Mesendoderm (in vitro differentiated cells): ENCODE data around the gene ESYT3.
A peak's percentile ranks its signal among the peaks of the same experiment; 100 is the strongest.

Experiments used
- DNase-seq: peaks from one replicate; pipeline ENCODE4 v3.0.0; 2013
- H2AK5ac ChIP-seq: 2 replicates; pipeline ENCODE4 v1.6.1; 2013; ENCODE audit warnings: low read length, inconsistent platforms
- H2BK120ac ChIP-seq: 2 replicates; pipeline ENCODE4 v1.6.1; 2013; ENCODE audit warnings: low read depth, mild to moderate bottlenecking, low read length, moderate library complexity, mixed read lengths
- H2BK15ac ChIP-seq: replicated peaks from 2 replicates; pipeline ENCODE4 v1.6.1; 2013; ENCODE audit warnings: low read depth, mild to moderate bottlenecking, moderate library complexity
- H2BK5ac ChIP-seq: 2 replicates; pipeline ENCODE4 v1.6.1; 2013; ENCODE audit warnings: low read length, inconsistent platforms
- H3K18ac ChIP-seq: 2 replicates; pipeline ENCODE4 v1.6.1; 2013; ENCODE audit warnings: mild to moderate bottlenecking, low read length, mixed read lengths
- H3K23ac ChIP-seq: one replicate; pipeline ENCODE4 v1.6.1; 2013; ENCODE audit warnings: low read length
- H3K27ac ChIP-seq: 2 replicates; pipeline ENCODE4 v1.5.1; 2013; ENCODE audit warnings: low read depth, mild to moderate bottlenecking, inconsistent platforms, low read length, moderate library complexity
- H3K27me3 ChIP-seq: 2 replicates; pipeline ENCODE4 v1.6.1; 2013; ENCODE audit warnings: low read length, control low read depth, mild to moderate bottlenecking, inconsistent platforms; ENCODE audit not compliant: insufficient read depth, poor library complexity
- H3K36me3 ChIP-seq: 2 replicates; pipeline ENCODE4 v1.6.1; 2013; ENCODE audit warnings: low read length, inconsistent platforms; ENCODE audit not compliant: control insufficient read depth, insufficient read depth
- H3K4ac ChIP-seq: one replicate; pipeline ENCODE4 v1.6.1; 2013; ENCODE audit warnings: low read depth, mild to moderate bottlenecking, low read length, moderate library complexity
- H3K4me1 ChIP-seq: 2 replicates; pipeline ENCODE4 v1.6.1; 2013; ENCODE audit warnings: low read depth, low read length, inconsistent platforms; ENCODE audit not compliant: control insufficient read depth
- H3K4me2 ChIP-seq: 2 replicates; pipeline ENCODE4 v1.6.1; 2013; ENCODE audit warnings: low read length
- H3K4me3 ChIP-seq: 2 replicates; pipeline ENCODE4 v1.5.1; 2013; ENCODE audit warnings: mild to moderate bottlenecking, low read length
- H3K56ac ChIP-seq: one replicate; pipeline ENCODE4 v1.6.1; 2013; ENCODE audit warnings: low read length
- H3K79me1 ChIP-seq: 2 replicates; pipeline ENCODE4 v1.6.1; 2013; ENCODE audit warnings: low read length, inconsistent platforms
- H3K79me2 ChIP-seq: 2 replicates; pipeline ENCODE4 v1.6.1; 2013; ENCODE audit warnings: mild to moderate bottlenecking, low read length; ENCODE audit not compliant: control insufficient read depth, insufficient read depth
- H3K9ac ChIP-seq: 2 replicates; pipeline ENCODE4 v1.6.1; 2013; ENCODE audit warnings: low read length, inconsistent platforms
- H4K5ac ChIP-seq: one replicate; pipeline ENCODE4 v1.6.1; 2013; ENCODE audit warnings: low read length
- H4K8ac ChIP-seq: one replicate; pipeline ENCODE4 v1.6.1; 2013; ENCODE audit warnings: low read depth, mild to moderate bottlenecking, control low read depth, low read length, moderate library complexity
- WGBS: extraction: QIAGEN DNeasy Blood & Tissue Kit; methylation state at CpG from one replicate; pipeline ENCODE4 v1.1.7; 2013; ENCODE audit warnings: low lambda C conversion rate, missing lambda C conversion rate; ENCODE audit not compliant: insufficient coverage; ENCODE audit errors: extremely low coverage; 5-methylcytosine and 5-hydroxymethylcytosine counted together

ESYT3 gene

DNA sequence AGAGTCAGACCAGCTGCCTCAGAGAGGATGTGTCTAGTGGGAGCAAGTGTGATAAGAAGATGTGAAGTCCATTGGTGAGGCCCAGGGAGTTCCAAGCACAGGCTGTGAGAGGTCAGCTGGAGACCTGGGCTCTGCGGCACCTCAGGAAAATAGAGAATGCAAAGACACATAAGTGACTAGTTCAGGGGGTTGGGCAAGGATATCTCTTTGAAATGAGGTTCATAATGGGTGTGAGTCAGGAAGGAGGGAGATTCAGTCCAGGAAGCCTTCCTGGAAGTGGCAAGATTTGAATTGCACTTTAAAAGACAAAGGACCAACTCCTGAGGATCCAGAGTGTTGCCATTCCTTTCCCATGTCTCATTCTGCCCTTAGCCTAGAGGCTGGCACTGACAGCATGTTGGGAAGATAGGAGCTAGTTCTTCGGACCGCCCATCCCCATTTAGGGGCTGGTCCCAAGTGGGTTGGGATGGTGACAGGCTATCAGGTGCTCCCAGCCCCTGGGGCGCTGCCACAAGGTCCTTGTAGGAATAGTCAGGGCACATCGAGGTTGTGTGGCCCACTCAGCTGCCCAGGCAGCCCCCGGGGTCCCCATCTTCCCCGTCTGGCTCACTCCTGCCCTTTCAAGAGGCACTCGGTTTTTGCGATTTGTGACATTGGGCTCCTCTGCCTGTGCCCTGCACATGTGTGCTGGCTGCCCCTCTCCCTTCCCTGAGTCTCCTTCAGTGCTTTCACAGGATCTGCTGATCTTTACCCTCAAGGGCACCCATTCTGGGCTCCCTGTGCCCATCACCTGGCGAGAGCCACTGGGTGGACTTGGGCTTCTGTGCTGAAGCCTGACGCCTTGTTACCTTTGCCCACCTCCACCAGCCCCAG is 23.7 kb downstream of the ESYT3 start:
- no peaks in the 10 kb centered on the region for H3K4me1 ChIP-seq
- H2BK120ac ChIP-seq = no peak overlapping the region
- no peaks in the 10 kb centered on the region for H3K79me2 ChIP-seq
- no peak overlapping the region for H3K4me3 ChIP-seq
- no peak overlapping the region for H3K23ac ChIP-seq
- H3K18ac ChIP-seq = no peak overlapping the region
- H3K79me1 ChIP-seq = no peaks in the 10 kb centered on the region
- no peak overlapping the region for H3K56ac ChIP-seq
- H2BK15ac ChIP-seq = no peak overlapping the region
- H4K8ac ChIP-seq = no peak overlapping the region
- H3K27ac ChIP-seq = no peak overlapping the region
- no peak overlapping the region for H3K9ac ChIP-seq
- H3K27me3 ChIP-seq = no peaks in the 10 kb centered on the region
- H2BK5ac ChIP-seq = no peak overlapping the region
- no peak overlapping the region for H2AK5ac ChIP-seq
- no CpG with 5 or more reads among the region's 11 CpGs for WGBS
- peak; percentile 44 for DNase-seq
- H3K36me3 ChIP-seq = no peaks in the 10 kb centered on the region
- H3K4ac ChIP-seq = no peak overlapping the region
- no peak overlapping the region for H3K4me2 ChIP-seq
- no peak overlapping the region for H4K5ac ChIP-seq

- Histone ChIP-seq H3K27me3 (no peaks in the 10 kb centered on the region), H3K79me2 (no peaks in the 10 kb centered on the region), H3K79me1 (no peaks in the 10 kb centered on the region), H2BK5ac (no peak overlapping the region), H3K4me3 (no peak overlapping the region), H4K8ac (no peak overlapping the region), H4K5ac (no peak overlapping the region), H3K36me3 (no peaks in the 10 kb centered on the region), H3K4me2 (no peak overlapping the region), H3K4me1 (no peaks in the 10 kb centered on the region), H2BK15ac (no peak overlapping the region), H2AK5ac (no peak overlapping the region), H3K56ac (no peak overlapping the region), H3K23ac (no peak overlapping the region), H3K4ac (no peak overlapping the region), H3K27ac (no peak overlapping the region), H3K9ac (no peak overlapping the region), H3K18ac (no peak overlapping the region), H2BK120ac (no peak overlapping the region)
- WGBS = no CpG with 5 or more reads among the region's 9 CpGs
- no peak for DNase-seq
Measured at GRCh38 chr3:138458774-138459499, 24.5 kb downstream of the ESYT3 start.

DNA sequence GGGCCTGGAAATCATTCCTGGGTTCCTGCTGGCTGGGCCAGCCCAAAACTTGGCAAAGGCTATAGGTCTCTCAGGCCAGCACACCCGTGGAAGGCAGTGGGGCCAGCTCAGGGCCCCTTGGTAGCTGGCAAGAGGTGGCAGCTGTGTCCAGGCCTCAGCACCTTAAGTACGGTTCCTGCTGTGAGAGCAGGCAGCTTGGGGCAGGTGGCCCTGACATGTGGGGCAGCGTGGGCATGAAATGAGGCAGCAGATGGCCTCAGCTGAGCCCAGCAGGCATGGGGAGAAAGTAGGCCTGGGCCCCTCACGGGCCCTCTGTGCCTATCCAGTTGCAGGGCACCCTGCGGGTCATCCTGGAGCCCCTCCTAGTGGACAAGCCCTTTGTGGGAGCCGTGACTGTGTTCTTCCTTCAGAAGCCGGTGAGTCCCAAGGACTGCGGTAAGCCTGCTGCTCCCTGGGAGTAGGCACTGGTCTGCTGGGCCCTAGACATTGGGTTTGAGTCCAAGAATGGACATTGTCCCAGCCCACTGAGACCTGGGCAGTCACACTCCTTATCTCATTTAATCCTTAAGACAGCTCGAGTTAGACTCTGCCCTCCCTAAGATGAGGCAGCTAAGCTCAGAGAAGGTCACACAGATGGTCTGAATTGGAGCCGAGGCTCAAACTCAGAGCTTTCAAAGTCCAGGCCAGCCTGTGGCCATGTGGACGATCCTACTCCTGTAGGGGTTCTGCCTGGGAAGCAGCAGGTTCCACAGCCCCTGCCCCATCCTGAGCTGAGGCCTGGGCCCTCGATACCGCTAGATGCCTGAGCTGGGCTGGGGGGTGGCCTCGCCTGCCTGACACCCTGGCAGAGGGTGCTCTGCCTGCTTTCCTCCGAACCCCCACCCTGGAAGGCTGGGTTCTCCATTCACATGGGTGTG is 25.5 kb downstream of the ESYT3 start:
- Histone ChIP-seq H4K8ac (no peak overlapping the region), H3K79me2 (no peaks in the 10 kb centered on the region), H3K56ac (no peak overlapping the region), H3K9ac (no peak overlapping the region), H2BK5ac (no peak overlapping the region), H3K4ac (no peak overlapping the region), H4K5ac (no peak overlapping the region), H3K23ac (no peak overlapping the region), H3K4me2 (no peak overlapping the region), H2BK15ac (no peak overlapping the region), H3K4me3 (no peak overlapping the region), H3K27me3 (no peaks in the 10 kb centered on the region), H3K36me3 (no peaks in the 10 kb centered on the region), H2AK5ac (no peak overlapping the region), H3K27ac (no peak overlapping the region), H3K79me1 (no peaks in the 10 kb centered on the region), H3K18ac (no peak overlapping the region), H3K4me1 (no peaks in the 10 kb centered on the region), H2BK120ac (no peak overlapping the region)
- WGBS = no CpG with 5 or more reads among the region's 15 CpGs
- DNase-seq = no peak

DNA sequence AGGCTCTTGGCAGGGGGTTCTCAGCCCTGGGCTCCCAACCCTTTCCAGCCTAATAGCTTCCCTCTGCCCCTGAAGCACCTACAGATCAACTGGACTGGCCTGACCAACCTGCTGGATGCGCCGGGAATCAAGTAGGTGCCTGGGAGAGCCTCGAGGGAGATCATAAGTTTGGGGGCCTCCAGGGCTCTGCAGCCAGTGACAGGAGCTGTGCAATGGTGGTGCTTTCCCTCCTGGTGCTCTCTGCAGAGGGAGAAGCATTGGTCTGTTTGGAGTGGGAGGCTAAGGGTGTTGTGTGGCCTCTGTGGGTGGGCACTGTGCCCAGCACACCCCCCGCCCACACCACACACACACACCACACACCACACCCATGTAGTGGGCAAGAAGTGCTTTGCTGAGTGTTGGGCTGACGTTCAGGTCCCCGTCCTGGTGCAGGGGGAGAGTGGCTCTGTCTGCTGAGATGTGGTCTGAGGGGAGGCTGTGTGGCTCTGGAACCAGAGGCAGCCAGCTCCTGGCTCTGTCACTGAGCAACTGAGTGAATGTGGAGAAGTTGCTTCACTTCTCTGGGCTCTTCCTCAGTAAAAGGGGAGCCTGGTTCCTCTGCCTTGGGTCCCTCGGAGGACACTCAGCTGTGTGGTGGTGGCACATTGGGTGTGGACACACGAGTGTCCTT is 26.3 kb downstream of the ESYT3 start:
- H3K4me3 ChIP-seq = no peak overlapping the region
- no peak overlapping the region for H3K4ac ChIP-seq
- no peaks in the 10 kb centered on the region for H3K27me3 ChIP-seq
- no peaks in the 10 kb centered on the region for H3K4me1 ChIP-seq
- H3K27ac ChIP-seq = no peak overlapping the region
- no peaks in the 10 kb centered on the region for H3K36me3 ChIP-seq
- no peak overlapping the region for H2AK5ac ChIP-seq
- no peak overlapping the region for H2BK5ac ChIP-seq
- H3K18ac ChIP-seq = no peak overlapping the region
- no peak overlapping the region for H4K5ac ChIP-seq
- no peak overlapping the region for H4K8ac ChIP-seq
- DNase-seq = no peak
- WGBS = no CpG with 5 or more reads among the region's 8 CpGs
- H2BK15ac ChIP-seq = no peak overlapping the region
- no peak overlapping the region for H3K56ac ChIP-seq
- no peaks in the 10 kb centered on the region for H3K79me2 ChIP-seq
- H3K4me2 ChIP-seq = no peak overlapping the region
- H2BK120ac ChIP-seq = no peak overlapping the region
- H3K79me1 ChIP-seq = no peaks in the 10 kb centered on the region
- no peak overlapping the region for H3K23ac ChIP-seq
- H3K9ac ChIP-seq = no peak overlapping the region

- H3K79me2 ChIP-seq = no peaks in the 10 kb centered on the region
- WGBS = no CpG with 5 or more reads among the region's 5 CpGs
- H2BK120ac ChIP-seq = no peak overlapping the region
- no peak overlapping the region for H4K5ac ChIP-seq
- no peak overlapping the region for H3K27ac ChIP-seq
- H3K27me3 ChIP-seq = no peaks in the 10 kb centered on the region
- H3K36me3 ChIP-seq = no peaks in the 10 kb centered on the region
- no peaks in the 10 kb centered on the region for H3K4me1 ChIP-seq
- H3K4me2 ChIP-seq = no peak overlapping the region
- no peak overlapping the region for H3K9ac ChIP-seq
- H3K4me3 ChIP-seq = no peak overlapping the region
- DNase-seq = no peak
- H3K18ac ChIP-seq = no peak overlapping the region
- H4K8ac ChIP-seq = no peak overlapping the region
- no peak overlapping the region for H3K23ac ChIP-seq
- no peak overlapping the region for H3K4ac ChIP-seq
- H3K79me1 ChIP-seq = no peaks in the 10 kb centered on the region
- H2BK5ac ChIP-seq = no peak overlapping the region
- H2BK15ac ChIP-seq = no peak overlapping the region
- H2AK5ac ChIP-seq = no peak overlapping the region
- H3K56ac ChIP-seq = no peak overlapping the region
Measured at GRCh38 chr3:138461246-138461645, 26.8 kb downstream of the ESYT3 start.
